A673 (cell line): ENCODE results near the gene CTSS.

Experiments
- CTCF ChIP-seq: fragments of 300-800, 200-600 bp; sonication (generic); conservative IDR thresholded peaks from 2 replicates; pipeline ENCODE4 v1.5.1; 2017; ENCODE audit warnings: low read depth, mild to moderate bottlenecking, antibody characterized with exemption, low read length, moderate library complexity, mixed read lengths
- EZH2 ChIP-seq: fragments of 200-600 bp; sonication (generic); IDR thresholded peaks from 2 replicates; pipeline ENCODE4 v1.6.1; 2017; ENCODE audit warnings: borderline replicate concordance, low read depth, mild to moderate bottlenecking, mixed read lengths, antibody characterized with exemption, low read length; ENCODE audit not compliant: poor library complexity, severe bottlenecking

GRCh38 chr1:150695561-150695960 is 70.0 kb downstream of the CTSS start:
- TF ChIP-seq CTCF (no peak), EZH2 (no peak)
